Activated T-helper 2 cell treated with anti-CD3 and anti-CD28 coated beads, Interferon-gamma antibody, Interleukin-2, Interleukin-4, amounts not matched to agents 10 μg/mL and 5 μg/mL and 100 μg/mL, durations not matched to agents 14 hours and 24 hours and 36 hours (primary cell): Measurements from ENCODE around the gene SIX1. TPM values are rescaled to one million over a fixed set of nuclear protein-coding genes. Genes with fewer than 3 reads are reported as not detected.

Source experiments
- DNase-seq: peaks from one replicate; pipeline ENCODE4 v3.0.0; 2021; ENCODE audit warnings: low spot score
- H3K27ac Mint-ChIP-seq: one replicate; pipeline ENCODE4 v1.8.0; 2021; ENCODE audit warnings: mixed read lengths
- H3K27me3 Mint-ChIP-seq: one replicate; pipeline ENCODE4 v1.8.0; 2021; ENCODE audit warnings: low read depth, mixed read lengths
- H3K36me3 Mint-ChIP-seq: one replicate; pipeline ENCODE4 v1.8.0; 2021; ENCODE audit warnings: low read depth, mixed read lengths
- H3K4me1 Mint-ChIP-seq: one replicate; pipeline ENCODE4 v1.8.0; 2021; ENCODE audit warnings: low read depth, mixed read lengths
- H3K4me3 Mint-ChIP-seq: one replicate; pipeline ENCODE4 v1.8.0; 2021; ENCODE audit warnings: low read depth, mild to moderate bottlenecking, moderate library complexity, mixed read lengths
- H3K9me3 Mint-ChIP-seq: one replicate; pipeline ENCODE4 v1.8.0; 2021; ENCODE audit warnings: mixed read lengths
- intact Hi-C: fragments of 100-400 bp; cut with micrococcal nuclease; formaldehyde crosslinking; loops from one replicate; pipeline ENCODE4 v1.15.1; 2023
- total RNA-seq: library from RNA; stranded (reverse); gene quantifications from 2 replicates; pipeline ENCODE4 v1.2.3, GENCODE V29; 2022

The SIX1 gene
- total RNA-seq, 1 donor from 2014 or later, result 0.48 TPM

DNA sequence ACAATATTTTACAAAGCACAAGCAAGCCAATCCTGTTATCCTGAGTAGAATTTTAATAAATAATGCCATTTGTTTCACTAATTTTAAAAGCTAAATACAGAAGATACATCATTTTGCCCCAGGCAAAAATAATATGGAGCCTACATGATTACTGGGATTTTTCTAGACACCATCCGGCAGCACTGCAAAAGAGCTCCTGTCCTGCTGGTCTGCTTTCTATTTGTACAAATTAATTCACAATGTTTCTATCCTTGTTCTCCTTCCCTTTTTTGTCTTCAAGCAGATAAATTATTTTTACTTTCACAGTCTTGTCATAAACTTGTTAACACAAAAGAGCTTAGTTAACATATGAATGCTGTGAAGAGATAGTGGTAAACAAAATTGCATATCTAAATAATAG, 4.6 kb downstream of the SIX1 start:
- intact Hi-C loops, result loop anchor here (5.0 kb wide), 1 partner anchor 1473 kb away; no protein-coding TSS in a partner anchor

DNA sequence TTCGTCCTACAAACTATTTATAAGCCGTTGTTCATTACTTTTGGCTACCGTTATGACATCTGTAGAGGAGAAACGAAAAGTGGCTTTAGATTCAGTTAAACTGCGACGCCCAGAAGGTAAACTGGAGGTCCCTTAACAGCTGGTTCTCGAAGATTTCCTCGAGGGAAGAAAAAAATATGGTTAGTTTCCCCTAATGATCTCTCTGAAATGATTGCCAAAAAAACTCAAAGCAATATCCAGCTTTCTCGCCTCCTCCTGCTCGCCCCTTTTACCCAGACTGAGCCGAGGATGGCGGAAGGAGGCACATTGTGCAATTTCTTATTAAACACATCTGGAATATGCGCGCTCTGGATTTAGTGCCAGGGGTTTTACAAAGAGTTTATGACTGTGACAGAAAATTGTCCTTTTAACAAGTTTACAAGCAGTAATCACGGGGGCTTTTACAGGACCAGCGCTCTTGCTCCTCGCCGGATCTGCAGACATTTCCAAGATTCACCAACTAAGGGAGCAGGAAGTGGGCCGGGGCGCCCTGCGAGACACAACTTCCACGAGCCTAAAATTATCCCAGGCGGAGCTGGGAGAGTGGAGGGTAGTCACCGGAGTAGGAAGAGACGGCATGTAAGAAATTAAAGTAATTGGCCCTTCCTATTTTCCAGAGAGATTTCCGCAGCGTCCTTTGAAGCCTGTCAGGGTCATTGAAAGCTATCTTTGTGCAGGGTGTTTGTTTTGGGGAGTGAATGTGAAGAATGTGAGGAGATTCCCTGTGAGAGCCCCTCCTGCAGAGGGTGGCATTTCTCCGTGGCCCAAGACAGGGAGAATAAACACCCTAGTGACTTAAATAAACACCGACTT, 5.6 kb downstream of the SIX1 start:
- no peak overlapping the region for H3K4me3 Mint-ChIP-seq
- no peaks in the 10 kb centered on the region for H3K9me3 Mint-ChIP-seq
- peaks cover 18% of the 10 kb centered on the region for H3K4me1 Mint-ChIP-seq
- peaks cover 89% of the 10 kb centered on the region for H3K27me3 Mint-ChIP-seq
- H3K36me3 Mint-ChIP-seq, result peaks cover 3% of the 10 kb centered on the region
- intact Hi-C loops, result loop anchor here (5.0 kb wide), 1 partner anchor 1474 kb away; no protein-coding TSS in a partner anchor
- no peak overlapping the region for H3K27ac Mint-ChIP-seq
- DNase-seq, result no peak

More for the DNA sequence above, 4.6 kb downstream of the SIX1 start:
- no peak for DNase-seq
- Mint-ChIP-seq H3K9me3 (no peaks in the 10 kb centered on the region), H3K4me3 (no peak overlapping the region), H3K36me3 (peaks cover 3% of the 10 kb centered on the region), H3K4me1 (peaks cover 19% of the 10 kb centered on the region), H3K27ac (no peak overlapping the region), H3K27me3 (peaks cover 85% of the 10 kb centered on the region)

DNA sequence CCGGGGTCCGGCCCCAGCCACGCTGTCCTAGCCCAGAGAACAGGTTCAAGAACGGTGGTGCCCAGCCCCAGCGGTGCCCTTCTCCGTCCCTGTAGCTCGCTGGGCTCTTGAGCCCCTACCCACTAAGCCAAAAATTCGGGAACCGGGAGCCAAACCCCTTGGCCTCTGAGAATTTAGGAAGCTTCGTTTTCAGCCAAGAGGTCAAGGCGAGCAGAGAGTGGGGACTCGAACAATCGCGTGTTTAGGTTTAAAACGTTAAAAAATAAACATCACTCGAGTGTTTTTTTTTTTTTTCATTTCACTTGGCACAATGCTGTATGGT, 6.2 kb downstream of the SIX1 start:
- H3K27me3 Mint-ChIP-seq, result peaks cover 93% of the 10 kb centered on the region
- peaks cover 16% of the 10 kb centered on the region for H3K4me1 Mint-ChIP-seq
- peaks cover 1% of the 10 kb centered on the region for H3K36me3 Mint-ChIP-seq
- no peak for DNase-seq
- H3K27ac Mint-ChIP-seq, result no peak overlapping the region
- H3K9me3 Mint-ChIP-seq, result no peaks in the 10 kb centered on the region
- no peak overlapping the region for H3K4me3 Mint-ChIP-seq
- intact Hi-C loops, result loop anchor here (5.0 kb wide), 1 partner anchor 1474 kb away; no protein-coding TSS in a partner anchor

DNA sequence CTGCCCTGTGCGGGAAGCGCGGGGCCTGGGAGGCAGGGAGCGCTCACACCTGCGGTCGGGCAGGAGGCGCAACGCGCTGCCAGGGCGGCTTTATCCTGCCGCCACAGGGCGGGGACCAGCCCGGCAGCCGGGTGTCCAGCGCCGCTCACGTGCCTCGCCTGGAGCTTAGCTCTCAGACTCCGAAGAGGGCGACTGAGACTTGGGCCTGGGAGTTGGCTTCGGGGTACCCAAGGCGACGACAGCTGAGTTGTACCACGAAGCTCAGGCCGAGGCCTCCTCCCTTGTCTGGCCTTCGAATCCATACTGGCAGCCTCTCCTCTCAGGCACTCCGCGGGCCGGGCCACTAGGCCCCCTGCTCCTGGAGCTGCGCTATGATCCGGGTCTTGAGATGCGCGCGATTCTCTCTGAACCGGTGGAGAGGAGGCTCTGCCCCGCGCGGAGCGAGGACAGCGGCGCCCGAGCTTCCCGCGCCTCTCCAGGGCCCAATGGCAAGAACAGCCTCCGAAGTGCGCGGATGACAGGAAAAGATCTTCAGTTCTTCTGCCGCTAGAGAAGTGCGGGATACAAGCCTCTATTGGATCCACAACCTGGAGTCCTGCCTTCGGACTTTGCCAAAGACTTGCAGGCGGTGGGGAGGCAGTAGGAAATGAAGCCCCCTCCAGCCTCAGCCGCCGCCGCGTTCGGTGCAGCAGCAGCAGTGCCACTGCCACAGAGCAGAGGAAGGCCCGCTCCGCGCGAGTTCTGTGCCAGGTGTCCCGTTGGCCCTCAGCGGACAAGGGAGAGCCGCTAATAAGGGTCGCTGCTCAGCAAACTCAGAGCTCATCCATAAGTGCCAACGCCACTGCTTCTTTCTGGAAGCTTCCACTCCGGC, 6.8 kb downstream of the SIX1 start:
- Mint-ChIP-seq H3K9me3 (no peaks in the 10 kb centered on the region), H3K36me3 (no peaks in the 10 kb centered on the region), H3K4me3 (no peak overlapping the region), H3K27ac (no peak overlapping the region), H3K27me3 (peaks cover 92% of the 10 kb centered on the region), H3K4me1 (peaks cover 10% of the 10 kb centered on the region)
- intact Hi-C loops, result loop anchor here (5.0 kb wide), 1 partner anchor 1475 kb away; no protein-coding TSS in a partner anchor
- DNase-seq, result no peak

DNA sequence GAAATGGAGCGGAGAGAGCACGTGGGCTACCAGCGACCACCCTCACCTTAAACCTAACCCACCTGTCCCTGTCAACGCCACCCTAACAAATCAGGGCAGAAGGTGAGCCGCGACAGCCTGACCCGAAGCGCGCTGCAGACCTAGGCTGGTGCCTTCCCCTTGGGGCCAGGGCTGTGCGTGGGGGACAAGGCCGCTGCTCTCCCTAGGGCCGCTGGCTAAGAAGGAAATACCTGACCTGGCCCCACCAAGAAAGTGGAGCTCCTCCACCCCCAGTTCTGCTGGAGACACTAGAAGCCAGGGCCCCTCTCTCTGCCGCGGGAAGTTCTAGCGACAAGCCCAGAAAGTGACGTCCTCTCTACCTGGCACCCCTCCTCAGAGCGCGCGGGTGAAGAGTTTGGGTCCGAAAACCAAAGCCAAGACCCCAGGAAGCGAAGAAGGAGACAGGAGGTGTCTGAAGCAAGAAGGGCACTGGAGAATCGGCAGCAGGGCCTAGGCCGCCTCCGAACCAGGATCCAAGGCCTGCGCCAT, 7.5 kb downstream of the SIX1 start:
- H3K9me3 Mint-ChIP-seq, result no peaks in the 10 kb centered on the region
- no peak for DNase-seq
- peaks cover 91% of the 10 kb centered on the region for H3K27me3 Mint-ChIP-seq
- H3K36me3 Mint-ChIP-seq, result no peaks in the 10 kb centered on the region
- intact Hi-C loops, result loop anchor here (2.0 to 5.0 kb wide), 2 partner anchors 15 to 1475 kb away; no protein-coding TSS in a partner anchor
- H3K4me3 Mint-ChIP-seq, result no peak overlapping the region
- H3K27ac Mint-ChIP-seq, result no peak overlapping the region
- H3K4me1 Mint-ChIP-seq, result peaks cover 4% of the 10 kb centered on the region

DNA sequence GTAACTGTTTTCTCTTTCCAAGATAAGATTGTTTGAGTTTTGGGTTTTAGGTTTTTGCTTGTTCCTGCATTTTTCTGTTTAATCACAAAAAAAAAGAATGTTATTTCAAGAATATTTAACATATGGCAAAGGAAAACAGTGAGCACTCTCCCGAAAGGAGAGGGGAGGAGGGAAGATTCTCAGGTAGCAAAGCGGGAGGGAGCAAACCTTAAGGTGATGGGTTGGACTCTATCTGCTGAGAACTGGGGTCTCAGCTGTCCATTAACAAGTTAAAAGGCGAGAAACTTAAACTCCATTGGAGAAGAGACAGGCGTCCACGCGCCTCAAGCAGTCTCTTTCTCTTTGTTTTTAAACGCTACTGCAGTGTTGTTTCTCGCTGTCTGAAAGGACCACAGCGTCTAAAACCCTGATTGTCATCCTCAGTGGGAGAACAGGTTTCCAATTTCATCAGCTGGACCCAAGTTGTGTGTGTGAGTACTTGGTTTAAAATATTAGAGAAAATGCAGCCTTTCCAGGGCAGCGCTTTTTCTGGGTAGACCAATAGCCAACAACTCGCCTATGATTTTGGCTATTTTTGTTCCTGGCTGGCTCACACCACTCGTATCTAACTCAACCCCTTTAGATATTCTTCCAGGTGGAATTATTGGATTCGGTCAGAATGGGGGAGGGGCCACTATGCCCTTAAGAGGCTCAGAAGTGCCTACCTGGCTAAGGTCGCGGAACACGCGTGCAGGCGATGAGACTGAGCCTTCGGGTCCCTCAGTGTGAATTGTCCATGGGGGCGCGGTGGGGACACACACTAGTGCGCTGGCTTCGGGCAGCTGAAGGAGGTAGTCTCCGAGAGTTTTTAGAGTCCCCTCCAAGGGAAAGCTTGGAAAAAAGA, 8.2 kb downstream of the SIX1 start:
- no peaks in the 10 kb centered on the region for H3K9me3 Mint-ChIP-seq
- intact Hi-C loops, result loop anchor here (2.0 to 5.0 kb wide), 2 partner anchors 16 to 1476 kb away; no protein-coding TSS in a partner anchor
- DNase-seq, result no peak
- no peaks in the 10 kb centered on the region for H3K36me3 Mint-ChIP-seq
- H3K4me3 Mint-ChIP-seq, result no peak overlapping the region
- peaks cover 90% of the 10 kb centered on the region for H3K27me3 Mint-ChIP-seq
- peaks cover 1% of the 10 kb centered on the region for H3K4me1 Mint-ChIP-seq
- no peak overlapping the region for H3K27ac Mint-ChIP-seq

DNA sequence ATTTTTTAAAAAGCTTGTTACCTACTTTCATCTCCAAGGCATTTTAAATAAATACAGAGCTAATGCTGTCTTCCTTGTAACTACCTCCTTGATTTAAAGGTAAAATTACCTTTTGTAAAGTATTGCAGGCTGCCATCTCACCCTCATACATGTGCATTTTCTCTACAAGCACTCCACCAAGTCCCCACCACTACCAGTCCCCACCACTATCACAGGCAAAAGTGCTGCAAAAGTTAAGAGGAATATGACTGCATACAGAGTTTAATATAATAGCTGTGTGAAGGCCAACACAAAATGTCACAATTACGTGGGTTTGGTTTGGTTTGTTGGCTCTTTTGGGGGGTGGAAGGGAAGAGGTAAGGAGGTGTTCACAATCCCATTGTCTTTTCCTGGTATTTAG, 9.6 kb downstream of the SIX1 start:
- H3K4me1 Mint-ChIP-seq, result no peaks in the 10 kb centered on the region
- H3K27me3 Mint-ChIP-seq, result peaks cover 92% of the 10 kb centered on the region
- no peak overlapping the region for H3K27ac Mint-ChIP-seq
- intact Hi-C loops, result loop anchor here (2.0 to 5.0 kb wide), 2 partner anchors 17 to 1478 kb away; no protein-coding TSS in a partner anchor
- H3K9me3 Mint-ChIP-seq, result no peaks in the 10 kb centered on the region
- DNase-seq, result no peak
- H3K4me3 Mint-ChIP-seq, result no peak overlapping the region
- no peaks in the 10 kb centered on the region for H3K36me3 Mint-ChIP-seq

DNA sequence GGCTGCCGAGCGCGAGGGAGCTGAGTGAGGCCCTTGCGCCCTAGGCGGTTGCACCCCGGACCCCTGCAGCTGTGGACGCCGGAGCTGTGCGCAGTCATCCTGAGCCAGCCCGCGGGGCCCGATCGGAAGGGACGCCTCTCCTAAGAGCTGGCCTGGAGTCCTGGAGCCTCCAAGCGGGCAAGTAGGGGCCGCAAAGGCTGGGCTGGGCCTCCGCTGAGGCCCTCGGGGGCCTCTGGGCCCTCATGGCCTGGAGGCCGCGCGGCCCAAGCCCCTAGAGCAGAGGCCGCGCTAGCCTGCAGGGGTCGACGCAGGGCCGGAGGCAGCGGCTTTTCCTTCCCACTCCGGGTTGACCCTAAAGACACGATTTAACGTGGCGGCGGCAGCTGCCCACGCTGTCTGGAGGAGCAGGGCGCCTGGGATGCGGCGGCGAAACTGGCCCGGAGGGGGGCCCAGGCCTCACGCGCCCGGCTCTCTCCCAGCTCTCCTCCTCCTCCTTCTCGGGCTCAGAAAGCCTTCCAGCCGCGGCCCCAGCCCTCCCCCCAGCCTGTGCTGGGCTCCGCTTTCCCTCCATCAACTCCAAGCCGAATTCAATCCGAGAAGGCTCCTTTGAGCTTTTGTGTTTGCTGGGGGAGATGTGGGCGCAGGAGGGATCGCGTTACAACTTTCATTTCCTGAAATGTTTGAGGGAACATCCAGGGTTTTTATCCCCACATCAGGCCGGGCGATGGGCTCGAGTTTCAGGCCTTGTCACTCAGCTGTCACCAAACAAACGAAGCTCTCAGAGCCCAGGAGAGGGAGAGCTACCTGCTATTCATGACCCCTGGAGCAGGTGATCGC, 11.6 kb downstream of the SIX1 start:
- H3K4me3 Mint-ChIP-seq, result no peak overlapping the region
- intact Hi-C loops, result no loop called here
- H3K36me3 Mint-ChIP-seq, result no peaks in the 10 kb centered on the region

DNA sequence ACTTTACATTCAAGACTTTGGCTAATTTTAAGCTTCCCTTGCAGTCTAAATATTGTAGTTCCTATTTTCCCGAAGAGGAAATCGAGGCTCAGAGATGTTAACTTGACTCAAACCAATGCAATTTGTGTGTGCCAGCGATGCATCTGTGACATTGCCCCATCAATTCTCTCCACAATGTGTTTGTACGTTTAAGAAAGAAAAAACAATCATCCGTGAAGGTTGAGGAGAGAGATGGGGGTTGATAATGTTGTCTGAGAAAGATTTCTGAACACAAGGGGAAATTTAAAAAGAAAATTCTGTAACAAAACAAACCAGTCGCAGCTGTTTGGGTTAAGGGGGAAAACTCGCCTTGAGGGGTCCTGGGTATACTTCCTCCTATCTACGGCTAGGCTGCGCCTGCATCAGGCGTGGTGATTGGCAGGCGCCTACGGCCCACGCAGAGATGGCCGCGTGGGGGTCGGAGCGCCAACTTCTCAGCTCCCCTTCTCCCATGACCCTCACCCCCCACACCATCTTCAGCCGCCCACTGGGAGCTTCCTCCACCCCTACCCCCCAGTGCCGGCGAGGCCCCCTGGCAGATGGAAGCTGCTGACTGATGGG, 12.3 kb downstream of the SIX1 start:
- Mint-ChIP-seq H3K27me3 (peaks cover 78% of the 10 kb centered on the region), H3K9me3 (no peaks in the 10 kb centered on the region), H3K4me3 (no peak overlapping the region), H3K36me3 (no peaks in the 10 kb centered on the region), H3K27ac (no peak overlapping the region), H3K4me1 (peaks cover 10% of the 10 kb centered on the region)
- intact Hi-C loops, result no loop called here
- DNase-seq, result no peak

More for the DNA sequence above, 11.6 kb downstream of the SIX1 start:
- H3K4me1 Mint-ChIP-seq, result peaks cover 5% of the 10 kb centered on the region
- H3K27ac Mint-ChIP-seq, result no peak overlapping the region
- DNase-seq, result no peak
- H3K9me3 Mint-ChIP-seq, result no peaks in the 10 kb centered on the region
- H3K27me3 Mint-ChIP-seq, result peaks cover 79% of the 10 kb centered on the region

DNA sequence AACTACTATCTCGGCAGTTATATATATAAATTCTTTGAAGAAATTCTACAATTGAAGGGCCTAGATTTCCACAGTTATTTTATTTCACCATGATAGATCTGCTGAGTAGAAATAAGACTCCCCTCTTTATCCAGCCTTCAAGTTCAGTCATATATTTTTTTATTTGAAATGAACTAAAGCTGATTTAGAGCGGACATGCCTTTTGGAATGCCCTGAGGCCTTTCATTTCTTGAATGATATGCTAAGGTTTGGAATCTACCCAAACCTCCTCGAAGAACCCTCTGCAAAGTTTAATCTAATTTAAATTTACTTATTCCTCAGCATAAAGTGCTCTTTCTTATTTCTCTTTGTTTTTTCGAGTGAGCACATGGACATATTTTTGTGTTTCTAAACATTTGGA, 15.1 kb downstream of the SIX1 start:
- Mint-ChIP-seq H3K4me3 (no peak overlapping the region), H3K4me1 (peaks cover 15% of the 10 kb centered on the region), H3K36me3 (no peaks in the 10 kb centered on the region), H3K27ac (no peak overlapping the region), H3K9me3 (no peaks in the 10 kb centered on the region), H3K27me3 (peaks cover 62% of the 10 kb centered on the region)
- no peak for DNase-seq
- intact Hi-C loops, result no loop called here

DNA sequence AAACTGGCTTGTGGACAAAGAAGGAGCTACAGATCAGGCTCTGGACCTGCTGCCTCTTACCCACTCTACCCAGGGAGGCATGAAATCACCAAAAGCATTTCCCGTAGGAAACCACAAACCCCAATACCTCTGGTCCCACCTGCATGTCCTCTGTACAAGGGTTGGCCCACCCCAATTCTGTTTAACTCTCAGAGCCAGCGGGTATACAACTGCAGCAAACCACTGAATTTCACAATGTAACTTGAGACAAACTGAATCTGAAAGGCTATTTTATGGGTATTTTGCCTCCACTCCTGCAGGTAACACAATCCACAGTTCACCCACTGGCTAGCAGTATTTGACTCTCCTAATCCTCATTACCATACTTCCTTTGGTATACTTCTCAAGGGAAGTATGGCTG, 16.5 kb downstream of the SIX1 start:
- Mint-ChIP-seq H3K9me3 (no peaks in the 10 kb centered on the region), H3K27ac (no peak overlapping the region), H3K4me1 (peaks cover 15% of the 10 kb centered on the region), H3K27me3 (peaks cover 56% of the 10 kb centered on the region), H3K4me3 (no peak overlapping the region), H3K36me3 (no peaks in the 10 kb centered on the region)
- no peak for DNase-seq
- intact Hi-C loops, result no loop called here
